Astrocyte of the hippocampus (primary cell): Measurements from ENCODE around the gene ARL13B.
A peak's percentile ranks its signal among the peaks of the same experiment; 100 is the strongest.
"Not testable (repeated sequence)": the region's sequence is repeated elsewhere in the genome, so short reads cannot be mapped to it uniquely, and the experiment has no call there.

Experiments used
- DNase-seq: peaks from one replicate; pipeline ENCODE4 v3.0.0; 2011; ENCODE audit warnings: low read depth, low spot score

ARL13B gene

DNA sequence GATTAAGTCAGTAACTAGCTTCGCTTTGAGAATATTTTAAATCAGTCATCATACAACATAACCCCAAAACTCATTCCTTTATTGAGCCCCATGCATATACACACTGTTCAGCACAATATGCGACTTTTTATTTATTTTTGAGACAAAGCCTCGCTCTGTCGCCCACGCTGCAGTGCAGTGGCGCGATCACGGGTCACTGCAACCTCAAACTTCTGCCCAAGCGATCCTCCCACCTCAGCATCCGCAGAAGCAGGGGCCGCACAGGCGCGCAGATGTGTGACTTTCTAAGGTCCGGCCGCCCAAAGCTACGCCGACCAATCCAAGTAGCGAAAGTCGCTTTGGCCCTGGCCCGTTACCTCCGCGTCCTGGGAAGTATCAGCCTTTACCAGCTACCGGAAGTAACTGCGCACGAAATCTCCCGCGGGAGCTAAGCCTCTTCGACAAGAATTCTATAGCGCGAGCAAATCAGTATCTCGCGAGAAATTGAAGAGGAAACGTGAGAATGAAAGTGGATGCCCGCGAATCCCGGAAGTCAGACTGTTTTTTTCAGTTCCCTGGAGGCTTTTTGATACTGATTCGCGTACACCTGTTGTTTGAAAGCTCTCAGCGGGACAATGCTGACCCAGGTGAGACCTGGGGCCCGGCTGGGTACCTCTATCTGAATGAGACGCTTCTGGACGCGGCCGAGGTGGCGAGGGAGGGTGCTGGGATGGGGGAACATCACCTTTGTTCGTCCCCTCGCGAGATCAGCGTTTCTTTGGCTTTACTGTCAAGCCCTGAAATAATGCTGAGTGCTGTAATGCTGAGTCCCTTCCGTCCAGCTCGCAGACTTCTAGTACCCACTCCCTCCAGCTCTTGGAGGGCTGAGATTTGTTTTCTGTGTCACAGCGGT lies 82.8 kb downstream of the ARL13B start, which contains the start of the genes DHFR2 and NSUN3:
DHFR2 (minus strand) TSS at position 404 of the 892 bp plus-strand sequence. CDS start 1,405 bp downstream, outside the sequence.
NSUN3 (plus strand) TSS at position 549 of the 892 bp plus-strand sequence; CDS start at position 615, 66 bp downstream.
- peak; percentile 98 for DNase-seq

DNA sequence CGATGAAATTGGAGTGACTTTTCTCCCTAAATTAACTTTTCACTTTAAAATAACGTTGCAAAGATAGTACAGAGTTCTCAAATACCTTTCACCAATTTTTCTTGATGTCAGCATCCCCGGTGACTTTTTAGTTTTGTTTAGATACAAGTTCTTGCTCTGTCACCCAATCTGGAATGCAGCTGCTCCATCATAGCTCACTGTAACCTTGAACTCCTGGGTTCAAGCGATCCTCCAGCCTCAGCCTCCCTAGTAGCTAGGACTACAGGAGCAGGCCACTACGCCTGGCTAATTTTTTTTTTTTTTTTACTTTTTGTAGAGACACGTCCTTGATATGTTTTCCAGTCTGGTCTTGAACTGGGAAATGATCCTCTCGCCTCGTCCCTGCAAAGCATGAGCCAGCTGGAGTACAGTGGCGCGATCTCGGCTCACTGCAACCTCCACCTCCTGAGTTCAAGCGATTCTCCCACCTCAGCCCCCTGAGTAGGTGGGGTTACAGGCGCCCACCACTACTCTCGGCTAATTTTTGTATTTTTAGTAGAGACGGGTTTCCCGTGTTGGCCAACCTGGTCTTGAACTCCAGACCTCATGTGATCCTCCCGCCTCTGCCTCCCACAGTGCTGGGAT lies 83.7 kb downstream of the ARL13B start:
- no peak for DNase-seq

DNA sequence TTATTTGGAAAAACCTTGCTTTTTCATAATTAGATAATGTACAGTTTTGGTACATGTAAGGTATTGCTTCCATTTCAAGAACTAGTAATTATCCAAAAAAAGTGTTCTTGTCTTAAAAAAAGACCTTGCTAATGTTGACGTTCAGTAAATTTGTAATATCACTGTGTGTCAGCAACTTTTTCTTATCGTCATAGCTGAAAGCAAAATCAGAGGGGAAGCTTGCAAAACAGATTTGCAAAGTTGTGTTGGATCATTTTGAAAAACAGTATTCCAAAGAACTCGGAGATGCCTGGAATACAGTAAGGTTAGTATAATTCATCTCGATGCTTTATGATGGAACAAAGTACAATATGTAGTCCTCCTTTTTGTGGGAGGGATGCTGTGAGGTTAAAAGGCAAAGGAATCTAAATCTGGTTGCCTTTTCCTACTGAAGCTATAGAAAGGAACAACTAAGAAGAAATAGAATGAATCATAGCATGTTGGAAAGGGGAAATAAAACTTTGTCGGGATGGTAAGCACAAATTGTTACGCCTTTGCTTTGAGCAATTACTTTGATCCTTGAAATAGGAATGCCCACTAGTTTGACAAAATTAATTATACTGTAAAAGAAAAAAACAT lies 84.4 kb downstream of the ARL13B start:
- no peak for DNase-seq

DNA sequence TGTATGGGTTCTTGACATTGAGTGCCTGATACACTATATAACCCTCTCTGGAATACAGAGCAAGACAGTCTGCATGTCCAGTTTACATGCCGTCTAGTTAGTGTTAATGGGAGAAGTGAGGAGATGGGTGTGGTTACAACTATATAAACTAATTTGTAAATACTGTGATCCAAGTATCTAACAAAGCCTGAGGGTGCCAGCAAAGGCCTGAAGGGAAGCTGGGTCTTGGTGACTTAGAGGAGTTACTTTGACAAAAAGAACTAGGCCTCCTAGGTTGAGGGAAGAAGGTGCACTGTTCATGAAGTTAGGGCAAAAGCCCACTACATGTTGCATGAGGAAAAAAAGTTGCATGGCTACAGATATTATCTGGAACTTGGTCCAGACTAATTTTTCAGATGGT lies 85.2 kb downstream of the ARL13B start:
- no peak for DNase-seq

DNA sequence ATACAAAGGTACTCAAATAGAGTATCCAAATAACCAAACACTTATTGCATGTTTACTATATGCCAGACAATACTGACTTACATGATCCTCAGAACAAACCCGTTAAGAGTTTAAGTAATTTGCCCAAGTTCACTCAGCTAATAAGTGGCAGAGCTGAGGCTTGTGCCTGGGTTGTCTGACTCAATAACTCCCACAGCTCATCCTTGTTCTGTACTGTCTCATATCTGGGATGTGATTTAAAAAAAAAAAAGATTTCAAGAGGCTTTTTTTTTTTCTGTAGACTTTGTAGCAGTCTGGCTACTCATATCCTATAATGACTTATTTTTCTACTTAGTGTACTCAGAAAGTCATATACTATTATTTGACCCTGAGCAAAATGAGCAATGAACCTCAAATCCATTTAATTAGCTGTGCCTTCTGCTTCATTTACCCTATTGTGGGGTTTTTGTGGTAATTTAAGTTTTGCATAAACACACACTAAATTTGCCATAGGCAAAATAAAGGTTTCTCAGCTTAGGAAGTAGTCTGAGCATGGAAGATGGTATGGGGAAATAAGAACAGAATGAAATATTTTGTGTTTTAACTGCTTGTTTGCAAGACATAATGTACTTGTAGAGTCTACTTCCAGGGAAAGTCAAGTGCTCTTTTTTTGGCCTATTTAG lies 86.0 kb downstream of the ARL13B start:
- no peak for DNase-seq

DNA sequence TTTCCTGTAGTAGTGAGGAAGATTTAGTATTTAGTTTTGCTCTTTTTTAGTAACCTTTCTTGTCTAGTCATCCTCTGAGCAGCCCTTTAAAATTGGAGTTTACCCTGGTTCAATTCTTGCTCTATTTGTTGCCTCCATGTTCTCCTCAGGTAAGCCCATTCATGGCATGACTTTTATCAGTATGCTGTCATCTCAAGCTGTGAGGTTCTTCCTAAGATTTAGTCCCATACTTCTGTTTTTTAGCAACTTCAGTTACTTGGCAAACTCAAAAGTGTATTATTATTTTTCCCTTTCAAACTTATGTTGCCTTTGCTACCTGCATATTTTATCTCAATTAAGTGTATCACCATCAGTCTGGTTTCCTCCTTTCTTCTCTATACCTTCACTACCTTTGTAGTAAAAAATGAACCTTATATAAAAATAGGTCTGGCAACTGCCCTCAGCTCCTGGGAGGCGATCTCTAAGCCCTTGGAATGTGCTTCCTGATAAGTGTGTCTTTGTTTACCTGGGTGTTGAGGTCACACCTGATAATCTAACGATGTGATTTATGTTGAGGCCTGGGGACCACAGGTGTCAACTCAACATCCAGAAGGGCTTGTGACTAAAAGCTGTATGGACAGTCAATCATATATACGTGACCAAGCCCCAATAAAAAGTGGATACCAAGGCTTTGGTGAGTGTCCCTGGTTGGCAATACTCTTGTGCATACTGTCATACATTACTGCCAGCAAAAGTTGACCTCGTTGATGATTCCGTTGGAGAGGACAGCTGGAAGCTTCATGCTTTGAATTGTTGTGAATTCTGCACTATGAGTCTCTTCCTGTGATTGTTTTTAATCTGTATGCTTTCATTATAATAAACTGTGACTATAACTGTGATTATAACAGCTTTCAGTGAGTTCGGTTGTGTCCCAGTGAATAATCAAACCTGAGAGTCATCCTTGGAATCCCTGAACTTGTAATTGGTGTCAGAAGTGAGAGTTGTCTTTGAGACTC lies 86.8 kb downstream of the ARL13B start:
- no peak for DNase-seq

DNA sequence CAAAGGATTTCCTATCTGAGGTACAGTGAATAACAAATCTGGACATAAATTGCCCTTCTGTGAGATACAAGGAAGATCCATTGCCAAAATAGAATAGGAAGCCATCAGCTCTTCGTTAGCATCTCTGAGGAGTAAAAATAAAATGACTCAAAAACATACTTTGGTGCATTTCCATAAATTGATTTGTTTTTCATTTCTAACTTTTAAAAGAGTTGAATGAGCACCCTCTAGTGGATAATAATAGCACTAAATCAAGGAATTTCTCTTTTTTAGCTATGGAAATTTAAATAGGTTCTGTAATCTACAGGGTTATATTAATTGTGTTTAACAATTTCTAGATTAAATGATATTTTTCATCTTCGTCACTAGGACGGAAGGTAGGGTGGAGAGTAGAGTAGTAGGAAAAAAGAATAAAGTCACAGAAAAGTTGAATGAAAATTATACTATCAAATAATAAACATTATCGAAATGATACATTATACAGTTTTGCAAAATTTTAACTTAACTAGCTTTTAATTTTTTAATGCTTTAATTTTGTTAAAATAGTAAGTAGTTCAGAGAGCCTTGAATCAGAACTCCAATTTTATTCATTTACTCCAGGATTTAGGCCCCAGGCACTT lies 89.3 kb downstream of the ARL13B start:
- DNase-seq = peak; percentile 15

DNA sequence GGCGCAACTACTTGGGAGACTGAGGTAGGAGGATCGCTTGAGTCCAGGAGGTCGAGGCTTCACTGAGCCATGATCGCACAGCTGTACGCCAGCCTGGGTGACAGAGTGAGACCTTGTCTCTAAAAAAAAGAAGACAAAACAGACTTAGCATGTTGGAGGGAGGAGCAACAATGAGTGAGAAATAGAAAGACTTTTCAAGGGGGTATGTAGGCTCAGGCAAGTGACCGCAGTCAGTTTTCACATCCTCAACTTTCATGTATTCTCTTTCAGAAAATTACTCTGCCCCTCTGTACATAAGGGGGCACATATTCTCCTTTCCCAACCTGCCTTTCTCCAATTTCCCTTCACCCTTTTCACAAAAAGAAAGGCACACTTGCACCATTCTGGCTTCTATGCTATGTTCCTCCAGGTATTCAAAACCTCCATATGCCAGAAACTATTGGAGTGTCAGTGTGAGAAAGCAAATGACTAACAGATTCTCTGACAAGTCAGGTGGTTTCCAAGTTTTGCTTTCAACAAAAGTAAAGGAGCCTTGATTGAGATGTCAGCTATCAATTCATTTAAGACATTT lies 90.5 kb downstream of the ARL13B start:
- no peak for DNase-seq

DNA sequence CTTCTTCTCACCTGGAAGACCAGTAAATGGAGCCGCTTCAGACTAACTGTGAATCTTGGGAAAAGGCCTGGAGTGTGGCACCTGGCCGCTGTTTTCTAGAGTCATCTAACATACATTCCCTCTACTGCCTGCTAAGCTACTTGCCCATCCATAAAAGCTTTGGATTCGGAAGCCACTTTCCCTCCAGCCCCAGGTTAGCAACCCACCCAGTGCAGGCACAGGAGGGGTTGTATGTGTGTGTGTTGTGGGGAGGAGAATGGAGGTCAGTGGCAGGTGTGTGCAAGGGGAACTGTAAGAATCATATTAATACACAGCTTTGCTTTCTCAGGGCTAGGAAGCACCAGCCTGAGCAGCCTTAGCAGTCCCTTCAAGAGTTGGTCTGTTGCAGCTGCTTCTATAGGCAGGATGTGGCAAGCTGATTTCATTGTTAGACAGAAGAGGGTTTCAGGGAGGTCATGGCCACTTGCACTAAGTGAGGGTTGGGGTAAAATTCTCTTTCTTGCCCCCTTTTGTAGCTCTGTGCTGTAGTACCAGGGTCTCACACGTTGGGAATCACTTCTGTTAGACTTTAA lies 91.8 kb downstream of the ARL13B start:
- no peak for DNase-seq

DNA sequence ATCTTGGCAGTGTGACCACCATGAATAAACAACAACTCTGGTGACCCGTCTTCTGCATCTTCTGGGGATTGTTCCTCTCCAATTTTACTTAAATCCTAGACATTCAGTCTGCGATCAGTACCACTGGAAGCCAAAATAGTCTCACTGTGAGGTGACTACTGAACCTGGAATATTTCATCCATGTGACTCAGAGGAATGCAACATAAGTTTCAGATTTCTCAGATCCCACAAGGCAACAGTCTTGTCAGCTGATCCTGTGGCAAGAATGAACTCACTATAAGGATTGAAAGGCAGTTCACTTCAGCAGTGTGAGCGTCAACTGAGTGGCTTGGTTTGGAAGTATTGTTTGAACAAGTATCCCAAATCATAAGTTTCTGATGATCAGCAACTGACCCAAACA lies 96.1 kb downstream of the ARL13B start:
- DNase-seq = peak; percentile 64

DNA sequence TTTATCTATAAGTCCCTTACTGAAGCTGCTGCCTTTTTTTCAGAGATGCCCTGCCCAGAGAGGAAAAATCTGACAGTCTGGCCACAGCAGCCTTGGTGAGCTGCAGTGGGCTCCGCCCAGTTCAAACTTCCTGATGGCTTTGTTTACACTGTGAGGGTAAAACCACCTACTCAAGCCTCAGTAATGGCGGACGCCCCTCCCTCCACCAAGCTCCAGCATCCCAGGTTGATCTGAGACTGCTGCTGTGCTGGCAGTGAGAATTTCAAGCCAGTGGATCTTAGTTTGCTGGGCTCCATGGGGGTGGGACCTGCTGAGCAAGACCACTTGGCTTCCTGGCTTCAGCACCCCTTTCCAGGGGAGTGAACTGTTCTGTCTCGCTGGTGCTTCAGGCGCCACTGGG lies 100.6 kb downstream of the ARL13B start:
- not testable (repeated sequence) for DNase-seq

DNA sequence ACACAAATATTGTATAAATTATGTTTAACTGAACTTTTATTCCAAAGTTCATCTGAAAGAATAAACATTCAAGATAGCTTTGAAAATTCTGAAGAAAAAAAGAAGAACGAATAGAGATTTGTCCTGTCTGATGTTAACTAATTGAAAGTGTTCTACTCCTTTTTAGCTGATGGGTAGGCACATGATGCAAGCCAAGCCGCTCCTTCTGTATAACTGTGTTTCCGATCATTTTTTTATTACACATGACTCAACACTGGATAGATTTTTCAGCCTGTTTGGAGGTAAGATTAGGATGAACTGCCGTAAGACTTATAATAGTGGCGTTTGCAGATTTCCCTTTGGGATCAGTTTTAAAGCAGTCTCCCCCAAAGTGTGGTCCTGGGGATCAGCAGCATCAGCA lies 101.9 kb downstream of the ARL13B start:
- DNase-seq = no peak

DNA sequence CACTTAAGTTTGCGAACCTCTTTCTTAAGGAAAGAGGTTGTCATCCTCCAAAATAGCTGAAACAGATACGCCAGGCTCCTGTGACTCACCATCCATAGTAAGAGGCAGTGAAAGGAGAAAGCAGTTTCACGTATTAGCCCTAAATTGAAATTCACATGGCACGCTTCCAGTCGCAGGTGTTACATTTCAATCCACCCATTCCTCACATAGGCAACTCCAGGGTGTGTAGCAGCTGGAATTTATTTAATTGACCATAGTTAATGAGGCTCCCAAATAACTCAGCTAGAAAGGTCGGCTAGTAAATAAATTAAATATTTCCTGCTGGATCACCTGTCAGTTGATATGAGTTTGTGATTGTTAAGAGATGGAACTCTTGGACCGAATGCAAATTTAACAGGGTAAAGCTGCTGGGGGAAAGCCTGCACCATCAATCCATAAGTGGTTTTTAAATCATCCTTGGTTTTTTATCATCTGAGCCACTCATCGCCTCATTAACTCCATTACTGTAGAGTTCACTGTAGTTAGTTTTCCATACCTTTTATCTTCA lies 102.5 kb downstream of the ARL13B start:
- peak; percentile 28 for DNase-seq

DNA sequence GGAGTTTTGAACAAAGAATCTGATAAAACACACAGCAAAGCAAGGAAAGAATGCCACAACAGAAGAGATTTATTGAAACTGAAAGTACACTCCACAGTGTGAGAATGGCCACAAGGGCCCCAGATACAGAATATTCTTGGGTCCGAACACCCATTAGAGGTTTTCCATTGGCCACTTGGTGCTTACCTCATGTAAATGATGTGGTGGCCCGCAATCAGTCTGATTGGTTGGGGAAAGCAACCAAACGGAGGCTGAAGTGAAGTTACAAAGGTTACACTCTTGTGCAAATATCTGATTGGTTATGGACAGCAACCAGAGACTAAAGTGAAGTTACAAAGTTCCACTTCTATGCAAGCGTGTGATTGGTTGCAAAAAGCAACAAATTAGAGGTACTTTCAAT lies 103.3 kb downstream of the ARL13B start:
- no peak for DNase-seq

DNA sequence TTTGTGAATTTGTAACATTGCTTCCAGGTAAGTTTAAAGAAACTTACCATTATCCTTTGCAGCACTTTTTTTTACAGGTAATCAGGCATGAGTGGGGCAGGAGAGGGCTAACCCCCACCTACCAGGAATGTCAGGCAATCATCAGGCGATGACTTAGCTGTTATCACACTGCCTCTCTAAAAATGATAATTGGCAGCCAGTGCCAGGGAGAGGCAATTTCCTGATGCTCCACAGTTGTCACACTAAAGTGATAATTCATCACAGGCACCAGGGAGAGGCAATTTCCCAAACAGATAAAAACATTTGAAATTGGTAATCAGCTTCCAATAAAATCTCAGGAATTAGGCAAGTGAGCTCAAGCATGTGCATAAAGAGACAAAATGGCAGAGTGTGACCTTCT lies 109.2 kb downstream of the ARL13B start:
- no peak for DNase-seq

DNA sequence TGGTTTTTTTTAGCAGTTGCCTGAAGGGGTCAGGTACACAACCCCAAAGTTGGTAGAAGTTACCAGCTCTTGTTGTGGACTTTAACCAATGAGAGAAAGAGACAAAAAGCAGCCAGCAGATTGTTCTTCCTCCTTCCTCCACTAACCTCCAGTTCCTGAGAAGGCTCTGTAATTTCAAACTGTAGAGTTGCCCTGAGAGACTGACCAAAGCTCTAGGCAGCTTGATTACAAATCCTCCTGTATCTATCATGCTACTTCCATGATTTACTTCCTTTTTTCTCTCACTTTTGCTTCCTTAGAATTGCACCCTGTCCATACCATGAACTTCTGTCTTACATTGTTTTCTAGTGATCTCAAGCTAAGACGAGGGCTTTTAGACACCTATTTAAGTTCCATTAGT lies 112.1 kb downstream of the ARL13B start:
- DNase-seq = no peak

DNA sequence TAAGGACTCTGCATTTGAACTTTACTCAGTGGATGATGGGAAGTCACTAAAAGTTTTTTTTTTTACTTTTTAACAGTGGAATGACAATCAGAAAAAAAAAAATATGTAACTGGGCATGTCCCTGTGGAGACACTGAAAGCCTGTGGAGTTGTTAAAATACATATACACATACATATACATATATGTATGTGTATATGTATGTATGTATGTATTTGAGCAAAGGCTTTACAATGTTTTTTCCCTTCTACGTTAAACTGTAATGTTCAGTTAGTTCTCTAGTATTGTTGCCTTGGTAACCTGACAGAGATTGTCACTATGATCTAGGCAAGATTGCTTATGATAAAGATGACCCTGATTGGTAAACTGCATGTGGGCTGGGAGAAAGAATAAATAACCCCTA lies 113.2 kb downstream of the ARL13B start:
- no peak for DNase-seq

DNA sequence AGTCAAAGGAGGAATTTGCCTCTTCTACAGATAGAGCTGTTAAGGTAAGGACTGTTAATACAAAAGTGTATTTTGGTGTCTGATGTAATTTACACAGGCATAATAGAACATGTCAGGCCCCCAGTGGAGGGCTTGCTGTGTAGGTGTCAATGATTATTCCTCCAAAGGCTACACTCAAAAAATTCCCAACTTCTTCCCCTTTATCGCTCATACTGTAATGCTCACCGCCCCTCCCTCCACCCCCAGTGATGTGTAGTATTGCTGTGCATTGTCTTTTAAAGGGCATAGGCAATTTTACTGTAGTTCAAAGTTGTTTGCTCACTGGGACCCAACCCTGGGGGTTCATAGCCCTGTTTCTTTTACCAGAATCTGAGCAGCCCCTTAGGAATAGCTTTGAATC lies 115.2 kb downstream of the ARL13B start:
- DNase-seq = no peak

DNA sequence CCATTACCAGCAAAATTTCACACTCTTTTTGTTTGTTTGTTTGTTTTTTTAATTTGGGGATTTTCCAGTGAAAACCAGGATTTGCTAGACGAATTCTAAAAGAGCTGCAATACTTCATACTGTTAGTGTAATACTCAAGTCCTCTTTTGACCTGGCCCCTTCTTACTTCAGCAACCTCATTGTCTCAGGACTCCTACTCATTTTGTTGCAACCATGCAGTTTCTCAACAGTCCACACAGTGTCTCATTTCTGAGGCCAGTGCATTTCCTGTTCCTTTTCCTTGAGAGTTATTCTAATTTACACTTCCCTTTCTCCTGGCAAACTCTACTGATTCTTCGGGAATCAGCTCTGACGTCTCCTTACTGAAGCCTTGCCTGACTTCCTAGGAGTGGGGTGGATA lies 118.5 kb downstream of the ARL13B start:
- no peak for DNase-seq
